ENCODE results near the gene ZDHHC11.
"Not testable (repeated sequence)": the region's sequence is repeated elsewhere in the genome, so short reads cannot be mapped to it uniquely, and the experiment has no call there.

The ZDHHC11 gene

DNA sequence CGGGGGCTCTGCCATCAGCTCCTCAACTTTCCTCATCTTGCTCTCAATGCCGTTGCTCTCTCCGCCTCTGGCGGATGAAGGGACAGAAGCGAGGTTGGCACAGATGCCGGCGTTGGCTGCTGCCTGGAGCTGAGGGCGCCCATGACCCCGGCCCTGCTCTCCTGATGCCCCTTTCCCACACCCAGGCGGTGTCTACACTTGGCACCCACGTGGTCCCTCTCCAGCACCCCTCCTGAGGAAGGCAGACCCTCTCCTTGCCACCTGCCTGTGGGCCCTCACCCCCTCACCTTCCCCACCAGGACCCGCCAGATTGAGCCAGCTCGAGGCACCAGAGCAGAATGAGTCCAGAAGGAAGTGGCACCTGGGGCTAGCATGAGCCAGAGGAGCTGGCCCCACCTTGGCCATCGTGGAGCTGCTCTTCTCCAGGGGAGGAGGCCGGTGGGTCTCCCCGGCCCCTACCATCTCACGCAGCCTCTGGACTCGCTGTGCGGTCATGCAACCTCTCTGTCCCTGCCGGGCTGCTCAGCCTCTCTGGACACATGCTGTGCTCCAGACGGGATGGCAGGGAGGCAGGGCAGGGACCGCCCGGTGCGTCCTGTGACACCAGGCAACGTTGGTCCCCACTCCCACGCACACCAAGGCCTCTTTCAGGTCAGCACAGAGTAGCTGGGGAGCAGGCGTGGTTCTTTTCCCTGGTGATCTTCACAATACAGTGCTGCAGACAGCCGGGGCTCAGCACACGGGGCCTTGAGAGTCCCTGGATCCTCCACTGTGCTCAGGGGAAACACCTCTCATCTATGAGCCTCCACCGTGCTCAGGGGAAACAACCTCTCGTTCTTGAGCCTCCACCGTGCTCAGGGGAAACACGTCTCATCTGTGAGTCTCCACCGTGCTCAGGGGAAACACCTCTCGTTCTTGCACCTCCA is 4.8 kb downstream of the ZDHHC11 start:
- H3K36me3 Mint-ChIP-seq; ATAC-seq; DNase-seq (ENCODE audit: low spot score in 2 of 2); H3K27ac Mint-ChIP-seq; H3K4me3 Mint-ChIP-seq; H3K4me1 Mint-ChIP-seq; H3K9me3 Mint-ChIP-seq: not testable (repeated sequence)

DNA sequence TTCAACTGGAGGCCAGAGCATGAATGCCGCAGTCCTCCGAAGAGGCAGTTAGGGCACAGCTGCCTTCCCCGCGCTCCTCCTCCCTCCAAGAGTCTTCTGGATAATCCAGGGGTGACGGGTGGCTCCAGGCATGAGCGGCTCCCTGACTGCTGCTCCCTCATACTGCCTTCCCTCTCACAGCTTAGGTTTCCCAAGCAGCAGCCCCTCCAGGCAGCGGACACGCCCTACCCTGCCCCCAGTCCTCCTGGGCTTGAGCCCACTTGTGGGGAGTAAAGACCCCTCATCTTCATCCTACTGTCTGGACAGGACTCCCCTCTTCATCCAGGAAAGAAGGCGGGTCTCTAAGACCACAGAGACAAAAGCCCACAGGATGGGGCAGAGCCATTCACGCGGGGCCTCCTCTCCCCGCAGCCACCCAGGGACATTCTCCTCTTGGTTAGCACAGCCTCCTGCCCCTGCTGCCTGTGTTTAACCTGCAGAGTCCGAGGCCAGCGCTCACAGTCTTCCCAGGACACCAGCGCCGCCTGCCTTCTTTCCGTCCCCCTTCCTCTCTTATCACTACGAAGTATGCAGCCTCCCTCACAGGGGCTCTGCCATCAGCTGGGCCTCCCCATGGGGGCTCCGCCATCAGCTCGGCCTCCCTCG is 5.6 kb downstream of the ZDHHC11 start:
- H3K27ac Mint-ChIP-seq; H3K36me3 Mint-ChIP-seq; ATAC-seq; H3K9me3 Mint-ChIP-seq; DNase-seq (ENCODE audit: low spot score in 2 of 2); H3K4me3 Mint-ChIP-seq: not testable (repeated sequence)
- peaks cover 12% of the 10 kb centered on the region for H3K4me1 Mint-ChIP-seq

DNA sequence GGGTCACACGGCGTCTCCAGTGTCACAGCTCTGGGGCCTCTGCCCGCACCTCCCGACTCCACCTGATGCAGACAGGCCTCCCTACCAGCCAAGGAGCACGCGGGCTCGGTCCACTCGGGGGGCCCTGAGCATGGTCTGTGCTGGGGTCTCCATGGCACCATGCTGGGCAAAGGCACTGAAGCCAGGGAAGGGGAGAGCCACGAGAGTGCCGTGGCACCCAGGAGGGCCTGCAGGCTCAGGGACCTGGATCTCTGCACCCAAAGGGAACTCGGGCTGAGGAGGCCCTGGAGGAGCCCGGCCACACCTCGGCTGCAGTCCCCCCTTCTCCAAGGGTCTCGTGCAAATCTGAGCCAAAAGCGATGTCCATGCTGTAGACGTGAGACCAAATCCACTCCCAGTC is 6.4 kb downstream of the ZDHHC11 start:
- H3K36me3 Mint-ChIP-seq; DNase-seq (ENCODE audit: low spot score in 2 of 2); ATAC-seq; H3K9me3 Mint-ChIP-seq; H3K4me3 Mint-ChIP-seq; H3K27ac Mint-ChIP-seq: not testable (repeated sequence)
- H3K4me1 Mint-ChIP-seq, result peaks cover 15% of the 10 kb centered on the region

DNA sequence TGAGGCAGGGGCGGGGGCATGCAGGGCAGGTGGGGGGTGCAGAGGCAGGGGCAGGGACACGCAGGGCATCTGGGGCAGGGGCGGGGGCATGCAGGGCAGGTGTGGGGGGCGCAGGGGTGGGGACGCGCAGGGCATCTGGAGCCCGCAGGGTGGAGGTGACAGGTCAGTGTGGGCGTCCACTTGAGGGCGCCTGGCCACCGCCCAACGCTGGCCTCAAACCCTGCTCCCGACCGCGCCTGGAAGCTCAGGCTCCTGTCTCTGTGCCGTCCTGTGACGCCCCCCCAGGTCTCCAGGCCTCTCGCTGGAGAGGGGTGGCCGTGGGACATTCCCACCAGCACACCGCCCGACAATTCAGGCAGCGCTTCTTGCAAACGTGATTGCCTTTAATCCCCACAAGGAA is 6.9 kb downstream of the ZDHHC11 start:
- H3K27ac Mint-ChIP-seq; H3K9me3 Mint-ChIP-seq; H3K36me3 Mint-ChIP-seq; DNase-seq (ENCODE audit: low spot score in 2 of 2); H3K4me3 Mint-ChIP-seq; ATAC-seq: not testable (repeated sequence)
- peaks cover 15% of the 10 kb centered on the region for H3K4me1 Mint-ChIP-seq

DNA sequence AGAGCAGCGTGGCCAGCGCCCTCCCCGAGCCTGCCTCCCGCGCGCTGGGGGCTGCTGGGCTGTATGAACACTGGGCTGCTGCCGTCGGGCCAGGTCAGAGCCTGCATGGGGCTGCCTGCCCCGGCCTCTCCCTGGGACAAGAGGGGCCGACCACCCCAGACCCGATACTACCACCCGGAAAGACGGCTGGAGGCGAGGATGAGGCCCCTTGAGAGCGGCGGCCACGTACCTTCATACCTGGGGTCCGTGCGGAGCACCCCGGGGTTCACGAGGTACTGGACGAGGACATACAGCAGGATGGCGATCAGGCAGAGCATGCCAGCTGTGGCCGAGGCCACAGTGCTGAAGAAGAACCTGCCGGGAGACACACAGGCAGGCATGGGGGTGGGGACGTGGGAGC is 7.4 kb downstream of the ZDHHC11 start:
- H3K4me1 Mint-ChIP-seq, result peaks cover 15% of the 10 kb centered on the region
- not testable (repeated sequence) for ATAC-seq; DNase-seq (ENCODE audit: low spot score in 2 of 2); H3K9me3 Mint-ChIP-seq; H3K27ac Mint-ChIP-seq; H3K4me3 Mint-ChIP-seq; H3K36me3 Mint-ChIP-seq

DNA sequence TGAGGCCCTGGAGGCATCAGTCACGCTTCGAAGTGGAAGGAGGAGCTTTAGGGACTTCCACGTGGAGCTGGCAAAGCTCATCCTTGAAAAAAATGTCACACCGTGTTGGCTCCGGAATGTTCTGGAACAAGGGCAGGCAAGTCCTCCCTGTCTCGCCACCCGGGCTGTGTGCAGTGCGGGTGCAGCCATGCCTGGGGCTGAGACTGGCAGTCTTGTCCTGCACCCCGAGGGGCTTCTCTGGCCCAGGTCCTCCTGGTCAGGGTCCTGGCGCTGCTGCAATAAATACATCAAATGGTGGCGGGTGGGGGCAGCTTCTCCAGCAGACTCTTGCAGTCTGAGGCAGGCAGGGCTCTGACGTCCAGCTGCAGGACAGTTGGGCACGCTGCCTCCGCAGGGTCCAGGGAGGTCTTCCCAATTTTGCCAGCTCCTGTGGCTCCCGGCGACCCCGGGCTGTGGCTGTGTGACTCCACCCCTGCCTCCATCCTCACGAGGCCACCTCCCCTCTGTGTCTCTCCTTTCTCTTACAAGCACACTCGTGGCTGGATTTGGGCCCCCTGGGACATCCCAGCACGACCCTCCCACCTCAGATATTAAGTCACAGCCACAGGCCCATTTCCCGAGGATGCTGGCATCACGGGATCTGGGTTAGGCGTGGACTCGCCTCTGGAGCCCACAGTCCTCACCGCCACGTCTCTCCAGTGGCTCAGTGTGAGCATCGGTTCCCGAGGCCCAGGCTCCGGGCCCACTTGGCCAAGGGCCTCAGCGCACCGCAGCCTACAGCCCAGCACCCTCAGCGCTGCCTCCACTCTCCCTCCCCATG is 8.2 kb downstream of the ZDHHC11 start:
- not testable (repeated sequence) for H3K36me3 Mint-ChIP-seq; ATAC-seq; H3K27ac Mint-ChIP-seq; DNase-seq (ENCODE audit: low spot score in 2 of 2); H3K4me3 Mint-ChIP-seq; H3K9me3 Mint-ChIP-seq
- peaks cover 15% of the 10 kb centered on the region for H3K4me1 Mint-ChIP-seq

DNA sequence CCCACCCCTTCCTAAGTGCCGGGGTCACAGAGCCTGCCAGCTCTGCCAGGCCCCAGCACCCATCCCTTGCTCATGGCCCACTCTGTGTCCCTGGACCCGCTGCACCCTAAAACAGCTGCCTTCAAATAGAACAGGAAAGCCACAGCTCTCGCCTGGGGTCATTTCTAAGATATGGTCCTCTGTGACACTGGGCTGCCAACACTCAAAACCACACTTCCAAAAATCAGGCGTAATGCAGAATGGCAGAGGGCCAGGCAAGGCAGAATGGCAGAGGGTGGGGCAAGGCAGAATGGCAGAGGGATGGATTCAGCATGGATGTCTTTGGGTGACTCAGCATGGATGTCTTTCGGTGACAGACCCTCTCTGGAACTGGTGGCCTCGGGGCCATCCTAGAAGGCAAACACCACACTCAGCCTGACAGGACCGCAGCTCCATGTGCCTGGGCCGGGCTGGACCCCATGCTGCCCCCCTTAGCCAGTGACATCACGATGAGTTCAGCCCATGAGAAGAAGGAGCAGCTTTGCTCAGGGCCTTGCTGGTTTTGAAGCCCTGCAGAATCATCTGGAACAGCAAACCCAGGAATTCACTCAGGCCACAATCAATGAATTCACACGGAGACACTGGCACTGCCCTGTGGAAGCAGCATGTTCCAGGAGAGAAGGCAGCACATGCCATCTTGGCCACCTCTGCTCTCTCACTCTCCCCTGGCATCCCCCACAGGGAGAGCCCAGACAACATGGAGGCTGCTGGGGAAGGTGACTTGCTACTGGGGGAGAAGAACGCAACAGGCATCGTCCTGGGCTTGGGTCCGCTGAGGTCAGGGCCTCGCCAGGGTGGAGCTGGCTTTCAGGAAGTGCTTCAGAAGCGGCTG is 9.0 kb downstream of the ZDHHC11 start:
- not testable (repeated sequence) for H3K27ac Mint-ChIP-seq, H3K9me3 Mint-ChIP-seq
- H3K4me1 Mint-ChIP-seq, result peaks cover 12% of the 10 kb centered on the region

DNA sequence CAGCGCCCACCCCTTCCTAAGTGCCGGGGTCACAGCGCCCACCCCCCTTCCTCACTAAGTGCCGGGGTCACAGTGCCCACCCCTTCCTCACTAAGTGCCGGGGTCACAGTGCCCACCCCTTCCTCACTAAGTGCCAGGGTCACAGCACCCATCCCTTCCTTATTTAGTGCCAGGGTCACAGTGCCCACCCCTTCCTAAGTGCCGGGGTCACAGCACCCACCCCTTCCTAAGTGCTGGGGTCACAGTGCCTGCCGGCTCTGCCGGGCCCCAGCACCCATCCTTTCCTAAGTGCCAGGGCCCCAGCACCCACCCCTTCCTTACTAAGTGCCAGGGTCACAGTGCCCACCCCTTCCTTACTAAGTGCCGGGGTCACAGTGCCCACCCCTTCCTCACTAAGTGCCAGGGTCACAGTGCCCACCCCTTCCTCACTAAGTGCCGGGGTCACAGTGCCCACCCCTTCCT is 9.8 kb downstream of the ZDHHC11 start:
- ATAC-seq; H3K9me3 Mint-ChIP-seq; H3K4me1 Mint-ChIP-seq; H3K27ac Mint-ChIP-seq; H3K4me3 Mint-ChIP-seq; DNase-seq (ENCODE audit: low spot score in 2 of 2); H3K36me3 Mint-ChIP-seq: not testable (repeated sequence)

More for the DNA sequence above, 9.0 kb downstream of the ZDHHC11 start:
- H3K4me3 Mint-ChIP-seq; ATAC-seq; H3K36me3 Mint-ChIP-seq; DNase-seq (ENCODE audit: low spot score in 2 of 2): not testable (repeated sequence)

DNA sequence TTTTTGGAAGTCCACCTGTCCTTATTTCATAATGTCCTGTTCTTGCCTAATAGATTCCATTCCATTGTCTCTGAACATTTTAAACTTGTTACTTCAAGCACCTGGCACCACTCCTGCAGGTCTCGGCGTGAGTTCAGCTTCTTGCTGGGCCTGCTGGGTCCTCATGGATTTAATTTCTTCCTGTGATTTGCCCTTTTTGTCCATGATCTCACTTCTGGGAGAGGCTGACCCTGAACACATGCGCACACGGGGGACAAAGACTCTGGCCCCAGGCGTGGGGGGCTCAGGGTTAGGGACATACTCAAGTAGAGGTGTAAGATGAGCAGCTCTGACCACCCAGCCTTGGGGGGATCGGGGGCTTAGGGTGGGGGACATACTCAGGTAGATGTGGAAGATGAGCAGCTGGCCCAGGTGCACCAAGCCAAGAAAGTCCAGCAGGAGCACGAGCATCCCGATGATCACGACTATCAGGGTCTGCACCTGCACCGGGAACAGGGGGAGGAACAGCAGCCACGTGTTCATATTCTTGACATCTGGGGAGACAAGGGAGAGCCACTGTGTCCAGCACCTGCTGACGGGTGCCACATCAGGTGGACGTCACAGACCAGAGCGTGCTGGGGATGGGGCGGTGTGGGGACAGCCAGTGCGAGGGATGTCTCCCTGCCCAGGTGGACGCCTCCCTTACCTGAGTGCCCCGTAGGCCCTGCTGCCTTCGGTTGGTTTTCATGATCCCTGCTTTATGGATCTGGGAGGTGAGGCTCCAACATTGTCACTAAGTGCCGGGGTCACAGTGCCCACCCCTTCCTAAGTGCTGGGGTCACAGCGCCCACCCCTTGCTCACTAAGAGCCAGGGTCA is 10.4 kb downstream of the ZDHHC11 start:
- not testable (repeated sequence) for H3K9me3 Mint-ChIP-seq; H3K4me3 Mint-ChIP-seq; ATAC-seq; DNase-seq (ENCODE audit: low spot score in 2 of 2); H3K4me1 Mint-ChIP-seq; H3K36me3 Mint-ChIP-seq
- H3K27ac Mint-ChIP-seq, result peak overlapping the region; percentile 33

DNA sequence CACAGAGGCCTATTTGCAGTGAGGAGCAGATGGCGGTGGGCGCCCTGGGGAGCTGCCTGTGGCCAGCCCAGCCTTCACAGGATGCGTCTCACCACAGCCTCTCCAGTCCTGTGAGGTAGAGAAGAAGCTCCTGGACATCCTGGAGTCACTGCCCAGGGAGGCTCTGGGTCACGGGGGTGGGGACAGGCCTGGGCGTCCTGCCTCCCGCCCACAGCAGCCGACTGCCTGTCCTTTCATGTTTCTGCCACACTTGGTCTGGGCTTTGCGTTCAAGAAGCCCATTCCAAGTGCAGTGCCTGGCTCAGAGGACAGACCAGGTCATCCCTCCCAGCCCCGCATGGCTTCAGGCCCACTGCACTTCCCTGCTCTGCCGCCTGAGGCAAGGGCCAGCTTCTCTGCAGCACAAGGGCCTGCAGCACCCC is 12.3 kb downstream of the ZDHHC11 start:
- H3K9me3 Mint-ChIP-seq; H3K36me3 Mint-ChIP-seq; H3K27ac Mint-ChIP-seq; H3K4me1 Mint-ChIP-seq; H3K4me3 Mint-ChIP-seq; ATAC-seq; DNase-seq (ENCODE audit: low spot score in 2 of 2): not testable (repeated sequence)

DNA sequence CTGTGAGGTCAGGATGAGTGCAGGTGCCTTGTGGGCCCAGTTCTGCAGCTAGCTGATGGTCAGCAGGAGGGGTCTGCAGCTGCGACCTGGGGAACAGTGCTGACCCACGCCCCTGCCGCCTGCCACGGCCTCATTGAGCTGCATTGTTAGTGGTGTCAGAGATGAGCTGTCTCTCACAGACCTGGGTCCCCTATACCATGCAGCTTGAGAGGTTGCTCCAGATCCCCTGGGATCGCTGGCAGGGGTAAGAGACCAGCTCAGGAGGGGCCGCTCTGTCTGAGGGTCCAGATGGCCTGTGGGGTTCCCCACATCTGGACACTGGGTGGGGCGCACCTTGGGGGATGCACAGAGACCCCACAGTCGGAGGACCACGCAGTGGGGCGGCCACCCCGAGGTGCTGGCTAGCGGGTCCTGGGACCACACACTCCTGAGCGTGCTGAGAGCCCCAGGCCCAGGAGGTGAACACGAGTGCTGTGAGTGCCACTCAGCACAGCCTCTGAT is 13.1 kb downstream of the ZDHHC11 start:
- not testable (repeated sequence) for ATAC-seq

DNA sequence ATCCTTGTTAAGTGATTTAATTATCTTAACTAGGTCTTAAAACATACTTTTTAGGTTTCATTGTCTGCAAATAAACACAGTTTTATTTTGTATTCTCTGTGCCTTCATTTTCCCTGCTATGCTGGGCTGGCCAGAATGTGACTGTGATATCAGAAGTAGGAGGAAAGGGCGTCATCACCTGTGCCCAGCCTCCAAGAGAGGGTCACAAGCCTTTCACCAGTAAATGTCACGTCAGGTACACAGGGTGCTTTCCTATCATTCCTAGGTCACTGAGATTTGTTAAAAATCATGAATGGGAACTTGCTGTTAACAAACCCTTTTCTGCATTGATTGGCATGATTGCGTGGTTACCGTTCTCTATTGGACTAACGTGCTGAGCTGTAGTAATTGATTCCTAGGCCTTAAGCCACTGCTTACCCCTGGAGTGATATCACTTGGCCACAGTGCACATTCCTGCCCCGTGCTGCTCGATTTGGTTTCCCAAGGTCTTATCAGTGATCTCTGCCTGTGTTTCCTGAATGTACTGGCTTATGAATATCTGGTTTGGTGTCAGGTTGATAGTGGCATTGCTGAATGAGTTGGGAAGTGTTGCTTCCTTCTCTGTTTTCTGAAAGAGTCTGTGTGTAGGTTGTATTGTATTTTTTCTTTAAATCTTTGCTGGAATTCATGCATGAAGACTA is 14.7 kb downstream of the ZDHHC11 start:
- not testable (repeated sequence) for ATAC-seq, H3K27ac Mint-ChIP-seq, H3K4me1 Mint-ChIP-seq, H3K36me3 Mint-ChIP-seq, H3K4me3 Mint-ChIP-seq, H3K9me3 Mint-ChIP-seq
- peak in 1 of 2 donors; percentile 17 for DNase-seq (ENCODE audit: low spot score in 2 of 2)

More for the DNA sequence above, 13.1 kb downstream of the ZDHHC11 start:
- not testable (repeated sequence) for H3K36me3 Mint-ChIP-seq; H3K9me3 Mint-ChIP-seq; H3K4me1 Mint-ChIP-seq; H3K4me3 Mint-ChIP-seq; DNase-seq (ENCODE audit: low spot score in 2 of 2); H3K27ac Mint-ChIP-seq

DNA sequence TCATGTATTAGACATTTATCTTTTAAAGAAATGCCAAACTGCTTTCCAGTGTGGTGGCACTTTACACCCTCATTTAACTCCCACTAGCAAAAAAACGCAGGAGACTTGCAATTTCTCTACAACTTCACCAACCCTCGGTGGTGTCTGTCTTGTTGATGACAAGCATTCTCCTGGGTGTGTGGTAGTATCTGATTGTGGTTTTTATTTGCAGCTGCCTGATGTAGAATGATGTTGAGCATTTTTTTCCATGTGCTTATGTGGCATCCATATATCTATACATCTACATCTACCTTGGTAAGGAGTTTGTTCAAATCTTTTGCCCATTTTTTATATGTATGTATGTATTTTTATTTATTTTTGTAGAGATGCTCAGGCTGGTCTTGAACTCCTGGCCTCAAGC is 16.8 kb downstream of the ZDHHC11 start:
- H3K27ac Mint-ChIP-seq, H3K4me3 Mint-ChIP-seq, ATAC-seq, H3K9me3 Mint-ChIP-seq, H3K36me3 Mint-ChIP-seq, H3K4me1 Mint-ChIP-seq: not testable (repeated sequence)
- DNase-seq (ENCODE audit: low spot score in 2 of 2), result peak in 1 of 2 donors; percentile 8
